ENCODE measurements around the gene VPS13C.

VPS13C gene

DNA sequence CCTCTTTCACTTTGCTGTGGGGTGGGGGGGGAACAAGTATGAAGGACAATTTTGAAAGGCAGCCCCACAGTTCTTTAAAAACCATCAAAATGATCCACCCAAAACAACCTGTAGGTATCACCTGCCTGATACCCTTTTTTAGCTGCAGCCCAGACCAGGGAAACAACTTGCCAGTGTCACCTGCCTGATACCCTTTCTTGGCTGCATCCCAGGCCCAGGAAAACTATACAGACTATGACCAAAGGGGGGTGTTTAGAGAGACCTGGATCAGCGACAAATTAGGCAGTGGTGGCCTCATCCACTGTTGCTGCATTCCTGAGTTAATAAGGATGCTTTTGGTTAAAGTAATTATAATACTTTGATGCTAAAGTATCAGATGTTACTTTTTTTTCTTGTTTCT is 122.0 kb downstream of the VPS13C start:
- DNase-seq (ENCODE audit: low spot score) = no peak

DNA sequence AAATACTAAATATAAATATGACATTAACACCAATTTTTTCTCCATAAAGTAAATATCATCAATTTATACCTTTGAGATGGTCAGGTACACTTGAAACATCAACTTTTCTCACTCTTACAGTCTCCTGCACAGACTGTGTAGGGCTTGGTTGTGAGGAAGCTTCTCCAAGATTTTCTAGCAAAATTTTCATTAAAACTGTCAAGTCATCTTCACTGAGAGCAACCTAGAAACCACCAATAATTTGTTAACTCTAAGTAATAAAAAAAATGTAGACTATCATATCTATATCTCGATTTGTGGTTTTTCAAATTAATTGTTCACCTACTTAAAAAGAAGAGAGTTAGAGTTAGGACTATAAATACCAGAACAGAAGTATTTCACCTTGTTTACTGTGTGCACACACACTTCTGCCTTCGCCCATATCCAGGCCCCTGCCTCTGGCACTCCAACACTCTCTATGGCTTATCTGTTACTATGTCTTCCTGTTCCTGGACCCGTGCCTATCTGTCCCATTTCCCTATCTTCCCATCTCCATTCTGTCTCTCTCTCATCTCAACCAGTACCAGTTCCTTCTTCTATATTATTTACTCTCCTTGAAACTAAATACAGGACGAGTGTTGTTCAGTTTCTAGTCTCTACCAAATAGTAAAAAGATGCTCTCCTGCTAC is 123.6 kb downstream of the VPS13C start:
- DNase-seq (ENCODE audit: low spot score) = no peak

DNA sequence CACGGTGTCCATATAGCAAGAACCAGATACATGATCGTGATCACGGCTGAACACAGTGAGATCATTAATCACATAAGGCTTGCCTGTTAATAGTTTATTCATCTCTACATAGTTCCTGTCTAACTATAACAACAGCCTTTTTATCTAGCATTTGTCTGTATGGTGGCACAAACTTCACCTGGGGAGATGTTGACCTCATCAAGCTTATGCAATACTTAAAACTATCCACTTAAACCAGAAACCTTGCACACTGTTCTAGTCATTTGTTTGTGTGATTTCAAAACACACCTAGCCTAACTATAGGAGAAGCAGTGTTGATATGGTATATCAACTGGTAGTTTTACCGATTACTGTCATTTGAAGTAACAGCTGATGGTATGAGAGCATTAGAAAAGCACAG is 124.8 kb downstream of the VPS13C start:
- DNase-seq (ENCODE audit: low spot score) = no peak

DNA sequence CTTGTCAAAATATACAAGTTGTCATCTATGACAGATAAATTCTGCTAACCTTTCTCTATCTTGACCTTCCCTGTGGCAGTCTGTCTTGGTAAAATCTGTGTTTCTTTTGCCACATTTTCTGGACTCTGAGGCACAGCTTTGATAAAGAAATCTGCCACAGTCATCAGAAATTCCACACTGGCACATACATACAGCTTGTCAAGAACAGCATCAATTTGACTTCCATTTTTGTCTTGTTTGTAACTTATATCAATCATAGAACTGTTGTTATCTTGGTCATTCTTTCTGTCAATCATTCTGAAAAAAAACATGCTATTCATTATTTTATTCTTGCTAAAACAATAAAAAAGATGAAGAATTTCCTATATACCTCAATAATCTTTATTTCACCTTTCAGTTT is 130.8 kb downstream of the VPS13C start:
- no peak for DNase-seq (ENCODE audit: low spot score)

DNA sequence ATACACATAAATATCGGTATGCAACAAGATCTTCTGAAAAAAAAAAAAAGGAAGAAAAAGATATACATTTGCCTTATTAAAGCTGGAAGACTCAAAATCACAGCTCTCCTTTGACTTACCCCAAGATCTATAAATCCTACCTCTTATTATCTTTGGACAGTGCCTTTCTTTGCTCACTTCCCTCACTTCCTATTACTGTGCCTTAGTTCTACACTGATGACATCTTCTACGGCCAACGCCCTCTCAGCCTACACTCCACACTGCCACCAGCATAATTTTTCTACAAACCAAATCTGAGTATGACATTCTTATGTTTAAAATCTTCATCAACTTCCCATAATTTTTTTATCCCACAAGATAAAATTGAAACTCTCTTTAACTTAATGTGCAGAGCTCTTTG is 137.1 kb downstream of the VPS13C start:
- DNase-seq (ENCODE audit: low spot score) = no peak

DNA sequence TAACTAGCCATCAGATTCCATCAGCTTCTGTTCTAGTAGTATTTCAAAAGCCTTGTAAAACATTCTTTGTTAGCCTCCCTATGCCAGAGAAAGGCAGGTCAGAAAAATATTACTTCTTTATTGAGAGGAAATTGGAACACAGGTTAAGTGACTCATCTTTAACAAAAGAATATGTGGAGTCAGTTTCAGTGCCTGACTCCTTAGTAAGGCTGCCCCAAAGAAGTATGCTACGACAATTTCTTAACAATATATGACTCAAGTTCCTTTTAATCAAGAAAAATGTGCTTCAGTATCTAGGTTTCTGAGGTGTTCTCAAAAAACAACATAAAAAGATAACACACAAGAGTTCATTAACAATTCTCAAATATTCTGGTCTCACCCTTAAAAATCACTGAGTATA is 139.2 kb downstream of the VPS13C start:
- DNase-seq (ENCODE audit: low spot score) = no peak

DNA sequence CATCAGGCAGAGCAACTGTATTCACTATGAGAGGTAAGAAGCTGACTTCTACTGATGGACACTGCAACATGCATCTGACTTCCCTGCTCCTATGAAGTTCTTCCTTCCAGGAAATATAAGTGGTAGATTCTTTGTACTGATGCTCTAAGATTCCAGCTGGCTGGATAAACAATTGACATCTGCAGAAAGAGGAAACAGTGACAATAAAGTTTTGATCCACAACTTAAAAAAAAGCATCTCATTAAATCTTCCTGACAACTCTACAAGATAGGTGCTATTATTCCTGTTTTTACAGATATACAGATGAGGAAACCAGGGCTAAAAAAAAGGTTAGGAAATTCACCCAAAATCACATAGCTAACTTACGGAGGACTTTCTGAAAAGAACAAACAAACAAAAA is 142.8 kb downstream of the VPS13C start:
- DNase-seq (ENCODE audit: low spot score) = no peak

DNA sequence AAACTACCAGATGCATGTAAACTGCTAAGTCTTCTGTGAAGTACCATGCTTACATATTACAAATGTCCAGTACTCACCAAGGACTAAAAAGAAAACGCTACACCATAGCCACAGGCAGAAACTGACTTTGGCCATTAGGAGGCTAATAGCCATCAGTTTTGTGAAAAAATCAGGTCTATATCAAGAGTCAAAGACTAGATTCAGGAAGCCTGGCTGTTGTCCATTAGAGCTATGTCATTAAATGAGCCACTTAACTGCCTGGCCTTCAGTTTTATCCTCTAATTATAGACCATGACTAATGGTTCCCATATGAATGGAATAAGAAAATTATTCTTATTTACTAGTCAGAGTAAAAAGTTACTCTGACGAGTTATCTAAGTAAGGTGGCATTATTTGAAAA is 144.1 kb downstream of the VPS13C start:
- no peak for DNase-seq (ENCODE audit: low spot score)

DNA sequence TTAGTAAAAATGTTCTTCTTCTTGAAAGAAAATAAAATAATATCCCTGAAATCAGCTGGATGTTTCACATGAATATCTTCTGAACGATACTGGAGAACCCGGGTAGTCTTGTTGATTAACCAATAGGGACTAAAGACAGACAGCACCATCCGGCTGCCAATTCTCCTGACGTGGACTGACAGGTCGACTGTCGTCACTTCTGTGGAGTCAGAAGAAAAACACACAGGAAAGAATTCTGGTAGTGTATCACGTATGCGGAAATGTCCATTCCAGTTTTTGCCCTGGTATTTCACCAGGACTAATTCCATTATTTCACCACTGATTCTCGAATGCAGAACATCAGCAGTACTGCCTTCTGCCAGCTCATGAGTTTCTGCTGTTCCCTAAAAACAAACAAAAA is 144.6 kb downstream of the VPS13C start:
- no peak for DNase-seq (ENCODE audit: low spot score)

DNA sequence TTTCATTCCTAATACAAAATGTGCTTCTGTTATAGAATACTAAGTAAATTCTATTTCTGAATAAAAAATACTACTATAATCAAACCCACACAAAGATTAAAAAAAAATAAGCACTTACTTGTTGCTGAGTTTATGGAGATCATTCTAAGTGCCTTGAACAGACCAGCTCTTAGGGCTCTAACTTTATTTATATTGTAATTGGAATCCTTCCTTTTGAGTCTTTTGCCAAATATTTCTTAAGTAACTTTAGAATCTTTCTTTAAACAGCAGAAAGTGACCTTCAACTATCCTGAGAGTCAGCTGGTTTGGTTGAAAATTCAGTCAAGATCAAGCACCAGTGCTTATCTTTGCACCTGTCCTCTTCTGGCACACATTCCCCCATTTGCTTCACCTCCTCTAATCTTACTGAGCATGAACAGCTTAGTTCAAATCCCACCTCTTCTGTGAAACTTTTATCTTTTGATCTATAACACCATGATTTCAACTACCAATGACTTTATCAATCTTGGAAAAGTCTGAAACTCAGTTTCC is 149.3 kb downstream of the VPS13C start:
- DNase-seq (ENCODE audit: low spot score) = no peak

DNA sequence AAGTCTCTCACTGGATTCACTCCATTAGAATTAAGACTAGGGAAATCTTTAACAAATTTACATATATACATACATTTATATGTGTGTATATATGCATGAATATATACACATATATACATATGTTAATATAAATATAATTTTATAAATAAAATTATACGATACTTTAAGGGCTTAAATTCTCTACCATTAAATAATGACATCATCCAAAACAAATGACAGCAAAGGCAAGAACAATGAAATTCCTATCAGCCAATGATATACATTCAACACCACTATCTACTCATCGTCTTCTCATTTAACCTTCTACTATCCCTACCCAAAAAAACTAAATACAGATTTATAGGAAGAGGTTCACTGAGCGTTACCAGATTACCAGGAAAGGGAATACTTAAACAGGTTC is 152.0 kb downstream of the VPS13C start:
- DNase-seq (ENCODE audit: low spot score) = no peak

DNA sequence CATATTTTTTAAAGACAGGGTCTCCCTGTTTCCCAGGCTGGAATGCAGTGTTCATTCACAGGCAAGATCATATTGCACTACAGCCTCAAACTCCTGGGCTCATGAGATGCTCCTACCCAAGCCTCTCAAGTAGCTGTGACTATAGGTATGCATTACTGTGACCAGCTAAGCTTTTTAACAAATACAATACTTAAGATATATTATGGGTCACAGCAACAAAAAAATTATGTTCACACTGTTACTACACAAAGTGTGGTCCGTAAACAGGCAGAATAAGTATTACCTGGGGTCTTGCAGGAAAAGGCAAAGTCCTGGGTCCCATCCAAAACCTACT is 152.5 kb downstream of the VPS13C start:
- no peak for DNase-seq (ENCODE audit: low spot score)

DNA sequence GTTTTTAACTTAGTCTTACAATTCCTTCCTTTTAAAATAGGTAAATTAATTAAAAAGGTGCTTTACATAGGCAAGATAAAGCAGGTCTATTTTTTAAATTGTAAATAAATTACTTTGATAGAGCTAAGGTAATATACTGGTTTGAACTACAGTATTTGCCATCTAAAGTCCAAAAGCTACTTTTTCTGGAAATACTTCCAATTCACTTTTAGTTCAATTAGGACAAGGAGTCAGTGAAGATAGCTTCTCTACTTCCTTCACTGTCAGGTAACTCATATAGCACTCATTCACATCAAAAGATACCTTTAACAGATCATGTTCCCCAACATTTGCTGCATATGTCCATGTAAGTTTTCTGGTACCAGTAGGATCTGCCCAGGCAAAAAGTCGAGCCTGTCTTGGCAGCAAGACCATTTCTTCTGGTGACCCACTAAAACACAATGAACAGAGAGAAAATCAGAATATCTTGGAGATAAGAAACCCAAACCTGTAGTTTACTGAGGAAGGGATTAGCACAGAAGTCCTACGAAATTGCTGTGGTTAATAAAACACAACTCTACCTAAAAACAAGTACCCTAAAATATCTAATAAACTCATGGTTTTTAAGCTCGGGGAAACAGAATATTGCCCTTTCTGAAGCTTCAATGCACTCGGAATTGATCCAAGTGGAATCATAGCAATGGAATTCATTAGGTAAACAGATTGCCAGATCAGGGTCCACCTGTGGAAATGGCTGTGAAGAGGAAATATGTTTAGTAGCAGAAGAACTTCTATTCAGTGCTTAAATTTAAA is 153.1 kb downstream of the VPS13C start:
- DNase-seq (ENCODE audit: low spot score) = no peak

DNA sequence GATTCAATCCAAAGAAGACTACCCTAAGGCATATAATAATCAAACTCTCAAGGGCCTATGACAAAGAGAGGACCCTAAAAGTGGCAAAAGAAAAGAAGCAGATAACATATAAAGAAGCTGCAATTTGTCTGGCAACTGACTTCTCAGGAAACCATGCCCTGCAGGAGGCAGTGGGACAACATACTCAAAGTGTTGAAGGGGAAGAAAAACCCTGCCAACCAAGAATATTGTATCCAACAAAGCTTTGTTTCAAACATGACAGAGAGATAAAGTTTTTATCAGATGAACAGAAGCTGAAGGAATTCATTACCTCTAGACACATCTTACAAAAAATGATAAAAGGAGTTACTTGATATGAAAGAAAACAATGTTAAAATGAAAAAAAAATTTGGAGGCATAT is 167.1 kb downstream of the VPS13C start:
- DNase-seq (ENCODE audit: low spot score) = no peak

DNA sequence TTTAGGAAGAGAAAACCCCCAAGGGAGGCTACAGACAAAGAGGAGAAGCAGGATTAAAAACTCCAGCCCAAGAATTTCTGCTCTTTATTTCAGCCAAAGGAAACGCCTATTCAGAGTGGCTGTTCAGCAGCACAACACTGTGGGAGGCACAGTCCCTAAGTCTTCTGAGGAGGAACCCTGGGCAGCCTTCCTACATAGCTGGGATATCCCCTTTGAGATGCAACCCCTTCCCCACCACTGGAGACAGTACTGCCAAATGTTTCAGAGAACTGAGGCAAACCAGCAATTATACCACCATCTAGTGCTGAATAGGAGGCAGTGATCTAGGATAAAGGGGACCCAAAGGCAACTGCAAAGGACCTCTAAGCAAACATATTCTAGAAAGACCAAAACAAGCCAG is 168.1 kb downstream of the VPS13C start:
- DNase-seq (ENCODE audit: low spot score) = no peak

DNA sequence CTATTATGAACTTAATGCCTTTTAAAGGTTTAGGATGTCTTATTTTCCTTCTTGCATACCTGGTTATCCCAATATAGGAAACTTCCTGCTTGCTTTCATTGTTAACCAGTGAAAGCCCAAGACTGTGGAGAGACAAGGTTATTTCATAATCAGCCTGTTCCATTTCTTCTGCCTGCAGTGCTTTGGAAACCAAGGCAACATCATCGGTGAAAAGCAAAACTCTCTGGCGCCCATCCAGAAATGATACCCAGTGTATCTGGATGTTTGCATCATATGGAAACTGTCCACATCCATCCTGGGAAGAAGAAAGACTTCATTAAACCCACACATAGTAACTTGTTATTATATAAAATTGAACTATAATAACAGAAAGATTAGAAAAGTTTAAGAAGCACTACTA is 170.1 kb downstream of the VPS13C start:
- no peak for DNase-seq (ENCODE audit: low spot score)

DNA sequence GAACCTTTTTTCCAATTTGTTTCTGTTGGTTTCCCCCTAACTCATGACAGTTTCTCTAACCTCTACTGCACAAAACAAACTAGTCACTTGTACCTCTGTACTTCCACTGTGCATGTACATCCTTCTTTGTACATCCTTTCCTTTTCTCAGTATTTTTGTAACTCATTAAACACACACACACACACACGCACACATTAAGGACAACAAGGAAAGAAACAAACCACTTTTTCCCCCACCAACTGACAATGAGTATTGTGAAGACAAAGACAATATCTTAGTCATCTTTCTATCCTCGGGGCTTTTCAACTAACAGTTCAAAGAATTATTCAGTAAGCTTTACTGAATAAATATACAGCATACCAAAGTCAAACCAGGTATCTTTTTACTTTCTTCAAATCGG is 170.5 kb downstream of the VPS13C start:
- no peak for DNase-seq (ENCODE audit: low spot score)

DNA sequence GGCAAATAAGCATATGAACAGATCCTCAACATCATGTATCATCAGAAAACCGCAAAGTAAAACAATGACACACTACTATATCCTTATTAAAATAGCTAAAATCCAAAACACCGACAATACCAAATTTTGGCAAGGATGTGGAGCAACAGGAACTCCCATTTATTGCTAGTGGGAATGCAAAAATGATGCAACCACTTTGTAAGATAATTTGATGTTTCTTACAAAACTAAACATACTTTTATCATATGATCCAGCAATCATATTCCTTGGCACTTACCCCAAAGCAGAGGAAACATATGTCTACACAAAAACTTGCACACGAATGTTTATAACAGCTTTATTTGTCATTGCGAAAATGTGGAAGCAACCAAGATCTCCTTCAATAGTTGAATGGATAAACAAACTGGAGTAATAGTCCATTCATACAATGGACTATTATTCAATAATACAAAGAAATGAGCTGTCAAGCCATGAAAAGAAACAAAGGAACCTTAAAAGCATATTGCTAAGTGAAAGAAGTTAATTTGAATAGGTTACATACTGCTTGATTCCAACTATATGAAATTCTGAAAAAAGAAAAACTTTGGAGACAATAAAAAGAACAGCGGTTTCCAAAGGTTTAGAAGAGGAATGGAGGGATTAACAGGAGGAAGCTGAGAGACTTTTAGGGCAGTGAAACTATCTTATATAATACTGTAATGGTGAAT is 172.0 kb downstream of the VPS13C start:
- no peak for DNase-seq (ENCODE audit: low spot score)

DNA sequence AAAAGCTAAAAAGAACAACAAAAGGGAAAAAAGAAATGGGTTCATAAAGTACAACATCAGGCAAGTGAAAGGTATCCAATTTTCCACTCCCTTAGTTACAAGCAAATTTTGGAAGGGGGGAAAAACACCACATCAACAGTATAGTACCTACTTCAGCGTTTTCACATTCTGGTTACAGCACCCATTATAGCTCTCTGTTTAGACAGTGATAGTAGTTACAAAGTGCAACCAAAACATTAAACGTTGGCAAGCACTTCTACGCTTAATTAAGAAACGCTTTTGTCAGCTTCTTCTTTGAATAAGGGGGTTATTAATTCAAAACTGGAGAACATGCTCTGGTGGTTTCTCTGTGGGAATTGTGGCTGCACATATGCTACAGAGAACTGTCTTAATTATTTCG is 180.2 kb downstream of the VPS13C start:
- DNase-seq (ENCODE audit: low spot score) = no peak

DNA sequence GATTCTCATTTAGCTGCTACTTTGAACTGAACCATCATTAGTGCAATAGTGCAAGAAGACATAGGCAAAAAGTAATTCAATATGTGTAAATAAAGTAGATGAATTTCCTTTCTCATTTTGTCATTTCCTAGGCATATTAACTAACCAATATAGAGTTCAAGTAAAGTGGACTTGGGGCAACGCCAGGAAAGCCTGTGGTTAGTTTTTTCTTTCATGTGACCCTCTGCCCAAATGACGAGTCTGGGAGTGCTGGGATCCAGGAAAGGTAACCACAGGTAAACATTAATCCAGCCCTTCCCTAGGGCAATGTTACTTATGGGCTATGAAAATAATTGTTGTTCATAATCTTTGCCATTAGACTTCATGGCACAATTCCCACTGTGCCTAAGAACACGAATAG is 181.0 kb downstream of the VPS13C start:
- no peak for DNase-seq (ENCODE audit: low spot score)

DNA sequence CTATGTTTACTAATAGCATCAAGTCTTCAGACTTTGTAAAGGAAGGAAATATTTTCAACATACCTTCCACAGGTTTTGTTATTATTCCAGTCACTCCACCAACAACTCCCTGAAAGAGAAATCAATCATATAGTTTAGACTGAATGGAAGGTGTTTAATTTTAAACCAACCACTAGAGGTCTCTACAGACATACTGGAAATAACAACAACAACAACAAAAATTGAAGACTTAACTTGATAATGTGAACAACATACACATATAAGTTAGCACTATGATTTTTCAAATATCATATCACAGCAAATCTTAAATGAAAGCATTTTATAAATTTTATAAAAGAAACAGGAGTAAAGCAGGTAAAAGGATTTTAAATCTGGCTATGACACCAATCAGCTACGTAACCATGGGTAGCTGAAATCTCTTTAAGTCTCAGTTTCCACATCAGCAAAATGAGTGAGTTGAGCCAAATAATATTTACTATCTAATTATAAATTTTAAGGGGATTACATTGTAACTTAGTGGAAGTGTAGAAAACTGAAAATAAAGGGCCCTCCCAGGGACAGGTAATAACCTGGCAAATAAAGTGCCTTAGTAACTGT is 188.2 kb downstream of the VPS13C start:
- DNase-seq (ENCODE audit: low spot score) = no peak

DNA sequence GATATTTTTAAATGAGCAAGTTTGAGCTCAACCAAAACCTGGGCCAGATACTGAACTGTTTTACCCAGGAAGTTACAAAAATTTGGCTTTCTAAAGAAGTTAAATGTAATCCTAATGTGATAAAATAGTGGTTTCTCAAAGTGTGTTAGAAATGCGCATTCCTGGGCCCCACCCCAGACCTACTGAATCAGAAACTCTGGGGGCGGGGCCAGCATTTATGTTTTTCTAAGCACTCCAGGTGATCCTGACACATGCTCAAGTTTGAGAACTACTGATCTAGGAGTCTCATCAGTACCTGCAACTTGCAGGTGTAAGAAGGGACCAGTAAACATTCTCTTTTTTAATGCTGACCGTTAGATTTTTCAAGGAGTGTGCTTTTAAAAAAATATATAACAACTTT is 190.6 kb downstream of the VPS13C start:
- DNase-seq (ENCODE audit: low spot score) = no peak

DNA sequence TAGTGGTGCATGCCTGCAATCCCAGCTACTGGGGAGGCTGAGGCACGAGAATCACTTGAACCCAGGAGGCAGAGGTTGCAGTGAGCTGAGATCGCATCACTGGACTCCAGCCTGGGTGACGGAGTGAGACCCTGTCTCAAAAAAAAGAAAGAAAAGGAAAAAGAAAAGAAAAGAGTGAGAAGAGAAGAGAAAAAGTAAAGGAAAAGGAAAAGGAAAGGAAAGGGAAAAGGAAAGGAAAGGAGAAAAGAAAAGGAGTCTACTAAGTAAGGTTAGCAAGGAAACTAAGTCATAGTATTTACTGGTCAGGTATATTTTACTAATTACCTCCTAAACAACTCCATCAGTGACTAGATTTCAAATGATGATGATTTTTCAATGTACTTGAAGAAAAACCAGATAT is 198.3 kb downstream of the VPS13C start:
- DNase-seq (ENCODE audit: low spot score) = no peak
